WTC11 (cell line): ENCODE data around the gene COX6B2. TPM values are rescaled to one million over a fixed set of nuclear protein-coding genes. Genes with fewer than 3 reads are reported as not detected.

Source experiments
- ATAC-seq: fragments of 200-7000 bp; cut with Tn5 transposase; 2 replicates; pipeline ENCODE4 v1.10.0; 2021; ENCODE audit warnings: mild to moderate bottlenecking, moderate library complexity
- CTCF ChIA-PET: fragments of 300-600 bp; sonication (Branson Sonifier 250); formaldehyde crosslinking; loops from one replicate; lab custom pipeline; 2021; ENCODE audit warnings: antibody characterized with exemption; lab: Charles Lee
- POLR2A ChIA-PET: fragments of 350-600 bp; sonication (Branson Sonifier 250); formaldehyde crosslinking; loops from one replicate; lab custom pipeline; 2021; ENCODE audit warnings: antibody characterized with exemption; lab: Charles Lee
- DNase-seq: peaks from one replicate; pipeline ENCODE4 v3.0.0; 2021; ENCODE audit warnings: low spot score
- H3K27ac Mint-ChIP-seq: 2 replicates; pipeline ENCODE4 v1.8.0; 2021; ENCODE audit warnings: mixed read lengths
- H3K27me3 Mint-ChIP-seq: 2 replicates; pipeline ENCODE4 v1.8.0; 2021; ENCODE audit warnings: low read depth, mild to moderate bottlenecking, moderate library complexity, mixed read lengths
- H3K36me3 Mint-ChIP-seq: 2 replicates; pipeline ENCODE4 v1.8.0; 2021; ENCODE audit warnings: mixed read lengths
- H3K4me1 Mint-ChIP-seq: 2 replicates; pipeline ENCODE4 v1.8.0; 2022; ENCODE audit warnings: mixed read lengths
- H3K4me3 Mint-ChIP-seq: 2 replicates; pipeline ENCODE4 v1.8.0; 2021; ENCODE audit warnings: mild to moderate bottlenecking, moderate library complexity, mixed read lengths
- H3K9me3 Mint-ChIP-seq: 2 replicates; pipeline ENCODE4 v1.8.0; 2021; ENCODE audit warnings: mixed read lengths
- ATF1 ChIP-seq: sonication (generic); formaldehyde crosslinking; IDR thresholded peaks from 2 replicates; pipeline ENCODE4 v1.8.1; 2023; ENCODE audit warnings: mild to moderate bottlenecking, moderate library complexity, missing genetic modification reagents
- E2F1 ChIP-seq: sonication (generic); formaldehyde crosslinking; IDR thresholded peaks from 2 replicates; pipeline ENCODE4 v1.8.0; 2022; ENCODE audit warnings: mild to moderate bottlenecking, missing genetic modification reagents
- ELF4 ChIP-seq: sonication (generic); formaldehyde crosslinking; IDR thresholded peaks from 2 replicates; pipeline ENCODE4 v1.8.1; 2022; ENCODE audit warnings: low read depth, mild to moderate bottlenecking, moderate library complexity, missing genetic modification reagents
- GTF2I ChIP-seq: fragments of 250-450 bp; sonication (Bioruptor Pico); conservative IDR thresholded peaks from 2 replicates; pipeline ENCODE4 v1.4.0; 2021; ENCODE audit warnings: mild to moderate bottlenecking
- HMGA2 ChIP-seq: fragments of 250-450 bp; sonication (Bioruptor Pico); IDR thresholded peaks from 2 replicates; pipeline ENCODE4 v1.4.0; 2021; ENCODE audit warnings: mild to moderate bottlenecking, moderate library complexity
- IRF1 ChIP-seq: sonication (generic); formaldehyde crosslinking; IDR thresholded peaks from 2 replicates; pipeline ENCODE4 v1.8.0; 2023; ENCODE audit warnings: missing genetic modification reagents
- IRF2 ChIP-seq: sonication (generic); formaldehyde crosslinking; IDR thresholded peaks from 2 replicates; pipeline ENCODE4 v1.8.0; 2022; ENCODE audit warnings: low read depth, missing genetic modification reagents, borderline replicate concordance
- NR3C1 ChIP-seq: sonication (generic); formaldehyde crosslinking; conservative IDR thresholded peaks from 2 replicates; pipeline ENCODE4 v1.8.1; 2023; ENCODE audit warnings: low read depth, mild to moderate bottlenecking, missing genetic modification reagents
- RELA ChIP-seq: sonication (generic); formaldehyde crosslinking; IDR thresholded peaks from 2 replicates; pipeline ENCODE4 v1.8.1; 2022; ENCODE audit warnings: missing genetic modification reagents, mild to moderate bottlenecking, borderline replicate concordance
- STAT6 ChIP-seq: sonication (generic); formaldehyde crosslinking; conservative IDR thresholded peaks from 2 replicates; pipeline ENCODE4 v1.8.1; 2023; ENCODE audit warnings: mild to moderate bottlenecking, low read depth, missing genetic modification reagents, moderate library complexity
- TCF7 ChIP-seq: sonication (generic); formaldehyde crosslinking; IDR thresholded peaks from 2 replicates; pipeline ENCODE4 v1.8.0; 2022; ENCODE audit warnings: mild to moderate bottlenecking, low read depth, missing genetic modification reagents, moderate library complexity
- TEAD1 ChIP-seq: sonication (generic); formaldehyde crosslinking; IDR thresholded peaks from 2 replicates; pipeline ENCODE4 v1.8.0; 2022; ENCODE audit warnings: mild to moderate bottlenecking, missing genetic modification reagents
- USF2 ChIP-seq: sonication (generic); formaldehyde crosslinking; IDR thresholded peaks from 2 replicates; pipeline ENCODE4 v1.8.1; 2023; ENCODE audit warnings: mild to moderate bottlenecking, missing genetic modification reagents, moderate library complexity
- ZNF121 ChIP-seq: sonication (generic); formaldehyde crosslinking; IDR thresholded peaks from 2 replicates; pipeline ENCODE4 v1.8.0; 2023; ENCODE audit warnings: missing genetic modification reagents
- ZNF532 ChIP-seq: fragments of 250-450 bp; sonication (Bioruptor Pico); IDR thresholded peaks from 2 replicates; pipeline ENCODE4 v1.9.0; 2021; ENCODE audit warnings: mild to moderate bottlenecking, borderline replicate concordance
- ZSCAN18 ChIP-seq: fragments of 250-450 bp; sonication (Bioruptor Pico); IDR thresholded peaks from 2 replicates; pipeline ENCODE4 v2.1.2; 2022; ENCODE audit warnings: mild to moderate bottlenecking, moderate library complexity
- total RNA-seq: library from RNA; stranded (reverse); gene quantifications from 3 replicates; pipeline ENCODE4 v1.2.3, GENCODE V29; 2021

Gene COX6B2
- total RNA-seq, 1 experiment from 2014 or later: 4.3 TPM

GRCh38 chr19:55304279-55304978, 50.1 kb downstream of the COX6B2 start (continued):
- TF ChIP-seq STAT6 (CRISPR knock-in tag) (no peak), IRF2 (no peak), E2F1 (no peak), ATF1 (no peak), TEAD1 (CRISPR knock-in tag) (no peak), ZNF532 (CRISPR knock-in tag) (no peak)

GRCh38 chr19:55303477-55303876, 51.0 kb downstream of the COX6B2 start:
- H3K9me3 Mint-ChIP-seq: no peaks in the 10 kb centered on the region
- peaks cover 39% of the 10 kb centered on the region for H3K36me3 Mint-ChIP-seq
- ATAC-seq: no peak
- no peak overlapping the region for H3K27ac Mint-ChIP-seq
- ChIA-PET CTCF (interaction anchor here (1.3 kb wide), 1 partner anchor 45 kb away, joined by 4 read pairs; no protein-coding TSS in a partner anchor), POLR2A (no interaction called here)
- H3K4me1 Mint-ChIP-seq: peaks cover 22% of the 10 kb centered on the region
- TF ChIP-seq ZSCAN18 (CRISPR knock-in tag) (no peak), HMGA2 (no peak), ELF4 (no peak), TCF7 (CRISPR knock-in tag) (no peak), ZNF121 (CRISPR knock-in tag) (no peak), RELA (CRISPR knock-in tag) (no peak), NR3C1 (CRISPR knock-in tag) (no peak)
- DNase-seq: no peak
- H3K4me3 Mint-ChIP-seq: no peak overlapping the region
- no peaks in the 10 kb centered on the region for H3K27me3 Mint-ChIP-seq

- DNase-seq (no peak), ATAC-seq (no peak)
- Mint-ChIP-seq H3K27ac (no peak overlapping the region), H3K27me3 (no peaks in the 10 kb centered on the region), H3K36me3 (peaks cover 36% of the 10 kb centered on the region), H3K4me1 (peaks cover 25% of the 10 kb centered on the region), H3K9me3 (no peaks in the 10 kb centered on the region), H3K4me3 (no peak overlapping the region)
- CTCF ChIA-PET: interaction anchor here (0.5 to 2.8 kb wide), 15 partner anchors 10 to 1921 kb away, joined by 3 to 35 read pairs (median 6); partner anchors contain the start of genes BRSK1, HSPBP1, KMT5C and TMEM238
- TF ChIP-seq USF2 (CRISPR knock-in tag) (no peak), GTF2I (CRISPR knock-in tag) (no peak), TEAD1 (CRISPR knock-in tag) (no peak), IRF1 (CRISPR knock-in tag) (no peak)
- POLR2A ChIA-PET: interaction anchor here (1.0 to 1.9 kb wide), 2 partner anchors 37 to 67 kb away, joined by 4 to 11 read pairs; partner anchors contain the start of gene KMT5C
Observed at GRCh38 chr19:55302318-55302703, 52.2 kb downstream of the COX6B2 start.
